B cell (primary cell): ENCODE measurements around the gene MYL12A.

Experiments used
- EZH2 ChIP-seq: IDR thresholded peaks from 2 replicates; pipeline ENCODE4 v1.6.1; 2012; ENCODE audit warnings: borderline replicate concordance, low read depth, mild to moderate bottlenecking, moderate library complexity, low read length; ENCODE audit not compliant: insufficient read depth, poor library complexity, severe bottlenecking
- TF ChIP-seq, protein P1 (sequence below): fragments of 200-600 bp; IDR thresholded peaks from one replicate; pipeline ENCODE4 v1.8.0; 2022; ENCODE audit warnings: antibody characterized with exemption, mild to moderate bottlenecking

DNA sequence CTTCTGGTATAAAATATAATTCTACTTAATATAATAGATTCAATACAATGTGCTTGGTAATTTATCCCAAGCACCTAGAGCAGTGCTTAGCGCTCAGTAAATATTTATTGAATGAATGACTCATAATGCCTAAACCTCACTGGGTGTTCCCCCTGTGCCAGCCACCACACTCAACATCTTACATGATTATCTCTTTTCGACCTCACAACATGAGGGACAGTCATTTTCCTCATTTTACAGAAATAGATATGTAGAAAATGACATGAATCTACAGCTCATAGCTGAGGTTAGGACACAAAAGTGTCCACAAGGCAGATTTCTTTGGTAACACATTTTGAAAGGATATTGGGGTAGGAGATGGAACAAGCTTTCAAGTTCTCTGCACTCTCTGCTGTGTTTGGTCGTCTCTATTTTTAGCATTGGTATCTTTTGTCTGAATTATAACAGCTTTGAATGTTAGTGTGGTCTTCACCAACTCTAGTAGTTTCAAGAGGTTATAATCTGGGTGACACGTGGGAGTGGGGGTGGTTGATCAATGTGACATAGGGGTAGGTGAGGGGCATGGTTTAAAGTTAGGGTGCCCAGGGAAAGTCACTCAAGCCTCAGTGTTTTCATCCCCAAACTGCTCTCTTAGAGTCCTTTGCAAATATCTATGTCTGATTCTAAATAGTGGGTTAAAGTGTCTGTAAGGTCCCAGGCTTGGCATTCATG is 37.6 kb upstream of the MYL12A start:
- TF ChIP-seq, protein P1, sequence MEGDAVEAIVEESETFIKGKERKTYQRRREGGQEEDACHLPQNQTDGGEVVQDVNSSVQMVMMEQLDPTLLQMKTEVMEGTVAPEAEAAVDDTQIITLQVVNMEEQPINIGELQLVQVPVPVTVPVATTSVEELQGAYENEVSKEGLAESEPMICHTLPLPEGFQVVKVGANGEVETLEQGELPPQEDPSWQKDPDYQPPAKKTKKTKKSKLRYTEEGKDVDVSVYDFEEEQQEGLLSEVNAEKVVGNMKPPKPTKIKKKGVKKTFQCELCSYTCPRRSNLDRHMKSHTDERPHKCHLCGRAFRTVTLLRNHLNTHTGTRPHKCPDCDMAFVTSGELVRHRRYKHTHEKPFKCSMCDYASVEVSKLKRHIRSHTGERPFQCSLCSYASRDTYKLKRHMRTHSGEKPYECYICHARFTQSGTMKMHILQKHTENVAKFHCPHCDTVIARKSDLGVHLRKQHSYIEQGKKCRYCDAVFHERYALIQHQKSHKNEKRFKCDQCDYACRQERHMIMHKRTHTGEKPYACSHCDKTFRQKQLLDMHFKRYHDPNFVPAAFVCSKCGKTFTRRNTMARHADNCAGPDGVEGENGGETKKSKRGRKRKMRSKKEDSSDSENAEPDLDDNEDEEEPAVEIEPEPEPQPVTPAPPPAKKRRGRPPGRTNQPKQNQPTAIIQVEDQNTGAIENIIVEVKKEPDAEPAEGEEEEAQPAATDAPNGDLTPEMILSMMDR, result no peak
- no peak for TF ChIP-seq EZH2
